AG04450 (cell line): ENCODE measurements around the gene HLA-DQB2. TPM values are rescaled to one million over a fixed set of nuclear protein-coding genes. Genes with fewer than 3 reads are reported as not detected.

ENCODE experiments used
- CTCF ChIA-PET: fragments of 300-600, 350-600 bp; formaldehyde crosslinking; extraction: SDS; loops from one replicate; lab custom pipeline; 2022; ENCODE audit warnings: antibody characterized with exemption, inconsistent platforms; lab: Charles Lee
- POLR2A ChIA-PET: fragments of 350-600 bp; formaldehyde crosslinking; extraction: SDS; loops from one replicate; lab custom pipeline; 2021; ENCODE audit warnings: antibody characterized with exemption, inconsistent platforms; lab: Yijun Ruan, JAX
- DNase-seq: peaks from one replicate; pipeline ENCODE4 v3.0.0-alpha.2; 2011; ENCODE audit warnings: low read depth, low spot score
- H3K27ac ChIP-seq: one replicate; pipeline ENCODE4 v1.5.1; 2012; ENCODE audit warnings: low read depth, low read length, control low read depth
- H3K27me3 ChIP-seq: one replicate; pipeline ENCODE4 v1.6.0; 2012; ENCODE audit warnings: low read length; ENCODE audit not compliant: control insufficient read depth, insufficient read depth
- H3K4me3 ChIP-seq: 2 replicates; pipeline ENCODE4 v1.5.1; 2011; ENCODE audit warnings: mild to moderate bottlenecking, low read depth, low read length, control low read depth
- H3K9me3 ChIP-seq: 2 replicates; pipeline ENCODE4 v1.5.1; 2012; ENCODE audit warnings: low read length; ENCODE audit not compliant: control insufficient read depth, insufficient read depth
- polyA plus RNA-seq: library from polyadenylated mRNA; depleted of rRNA; stranded (reverse); fragments of >200 nt; gene quantifications from 2 replicates; pipeline ENCODE4 v1.2.3, GENCODE V29; 2011
- TF ChIP-seq, protein P1 (sequence below): IDR thresholded peaks from 2 replicates; pipeline ENCODE4 v1.5.1; 2011; ENCODE audit warnings: low read depth, low read length, control low read depth, inconsistent platforms

The HLA-DQB2 gene
- polyA plus RNA-seq, 1 experiment, result not detected

DNA sequence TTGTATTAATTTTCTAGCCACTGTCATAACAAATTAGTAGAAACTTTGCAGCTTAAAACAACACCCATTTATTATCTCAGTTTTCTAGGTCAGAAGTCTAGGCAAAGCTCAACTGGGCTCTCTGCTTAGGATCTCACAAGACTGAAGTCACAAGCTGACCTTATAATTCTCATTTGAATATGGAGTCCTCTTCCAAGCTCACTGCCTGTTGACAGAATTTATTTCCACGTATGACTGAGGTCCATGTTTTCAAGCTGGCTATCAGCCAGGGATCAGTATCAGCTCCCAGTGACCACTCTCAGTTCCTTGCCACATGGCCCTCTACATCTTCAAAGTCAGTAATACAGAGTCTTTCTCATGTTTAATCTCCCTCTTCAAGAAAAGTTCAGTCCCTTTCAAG lies 11.7 kb upstream of the HLA-DQB2 start:
- Histone ChIP-seq H3K4me3 (no peak overlapping the region), H3K27me3 (peaks cover 3% of the 10 kb centered on the region), H3K9me3 (no peaks in the 10 kb centered on the region), H3K27ac (no peak overlapping the region)
- ChIA-PET CTCF (interaction anchor here (1.2 kb wide), 1 partner anchor 11 kb away, joined by 3 read pairs; no protein-coding TSS in a partner anchor), POLR2A (no interaction called here)
- DNase-seq, result no peak
- TF ChIP-seq, protein P1, sequence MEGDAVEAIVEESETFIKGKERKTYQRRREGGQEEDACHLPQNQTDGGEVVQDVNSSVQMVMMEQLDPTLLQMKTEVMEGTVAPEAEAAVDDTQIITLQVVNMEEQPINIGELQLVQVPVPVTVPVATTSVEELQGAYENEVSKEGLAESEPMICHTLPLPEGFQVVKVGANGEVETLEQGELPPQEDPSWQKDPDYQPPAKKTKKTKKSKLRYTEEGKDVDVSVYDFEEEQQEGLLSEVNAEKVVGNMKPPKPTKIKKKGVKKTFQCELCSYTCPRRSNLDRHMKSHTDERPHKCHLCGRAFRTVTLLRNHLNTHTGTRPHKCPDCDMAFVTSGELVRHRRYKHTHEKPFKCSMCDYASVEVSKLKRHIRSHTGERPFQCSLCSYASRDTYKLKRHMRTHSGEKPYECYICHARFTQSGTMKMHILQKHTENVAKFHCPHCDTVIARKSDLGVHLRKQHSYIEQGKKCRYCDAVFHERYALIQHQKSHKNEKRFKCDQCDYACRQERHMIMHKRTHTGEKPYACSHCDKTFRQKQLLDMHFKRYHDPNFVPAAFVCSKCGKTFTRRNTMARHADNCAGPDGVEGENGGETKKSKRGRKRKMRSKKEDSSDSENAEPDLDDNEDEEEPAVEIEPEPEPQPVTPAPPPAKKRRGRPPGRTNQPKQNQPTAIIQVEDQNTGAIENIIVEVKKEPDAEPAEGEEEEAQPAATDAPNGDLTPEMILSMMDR, result no peak

DNA sequence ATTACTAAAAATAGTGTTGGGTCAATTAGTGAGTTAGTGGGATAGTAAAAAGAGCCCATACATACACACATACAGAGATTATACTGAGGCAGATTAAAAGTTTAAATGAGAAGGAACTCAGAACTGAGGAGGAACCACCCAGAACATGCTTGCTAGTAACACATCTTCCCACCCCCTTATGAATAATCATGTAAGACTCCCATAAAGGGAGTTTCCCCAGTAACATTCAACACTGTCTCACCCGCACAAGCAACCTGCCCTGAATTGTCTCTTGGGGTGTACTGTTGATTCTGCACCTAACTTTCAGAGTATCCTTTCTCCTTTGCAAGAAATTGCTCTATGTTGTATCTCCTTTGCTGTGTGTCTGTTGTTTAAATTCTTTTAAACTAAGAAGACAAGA lies 11.1 kb upstream of the HLA-DQB2 start:
- Histone ChIP-seq H3K27ac (no peak overlapping the region), H3K27me3 (peaks cover 3% of the 10 kb centered on the region), H3K9me3 (no peaks in the 10 kb centered on the region), H3K4me3 (no peak overlapping the region)
- ChIA-PET CTCF (interaction anchor here (1.2 kb wide), 1 partner anchor 11 kb away, joined by 3 read pairs; no protein-coding TSS in a partner anchor), POLR2A (no interaction called here)
- TF ChIP-seq, protein P1, result no peak
- DNase-seq, result no peak

DNA sequence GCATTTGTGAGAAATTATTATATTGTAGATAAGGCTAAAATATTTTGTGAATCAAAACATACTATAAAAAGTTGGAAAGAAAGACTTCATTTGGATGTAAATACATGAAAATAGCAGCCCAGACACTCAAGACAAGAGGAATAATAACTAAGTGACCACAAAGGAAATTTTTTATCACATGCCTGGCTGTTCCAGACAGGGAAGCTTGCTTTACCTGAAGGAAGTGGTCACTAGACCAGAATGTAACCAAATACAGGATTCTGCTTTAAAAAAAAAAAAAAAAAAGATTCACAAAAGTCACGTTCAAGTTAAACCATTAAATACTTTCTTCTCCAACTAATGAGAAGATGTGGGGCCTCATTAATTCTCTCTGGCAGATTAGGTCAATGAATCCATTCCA lies 9.3 kb upstream of the HLA-DQB2 start:
- TF ChIP-seq, protein P1, result no peak
- Histone ChIP-seq H3K4me3 (no peak overlapping the region), H3K27me3 (peaks cover 2% of the 10 kb centered on the region), H3K9me3 (no peaks in the 10 kb centered on the region), H3K27ac (no peak overlapping the region)
- CTCF ChIA-PET, result interaction anchor here (1.0 kb wide), 1 partner anchor 13 kb away, joined by 3 read pairs; no protein-coding TSS in a partner anchor
- no peak for DNase-seq
- POLR2A ChIA-PET, result no interaction called here

DNA sequence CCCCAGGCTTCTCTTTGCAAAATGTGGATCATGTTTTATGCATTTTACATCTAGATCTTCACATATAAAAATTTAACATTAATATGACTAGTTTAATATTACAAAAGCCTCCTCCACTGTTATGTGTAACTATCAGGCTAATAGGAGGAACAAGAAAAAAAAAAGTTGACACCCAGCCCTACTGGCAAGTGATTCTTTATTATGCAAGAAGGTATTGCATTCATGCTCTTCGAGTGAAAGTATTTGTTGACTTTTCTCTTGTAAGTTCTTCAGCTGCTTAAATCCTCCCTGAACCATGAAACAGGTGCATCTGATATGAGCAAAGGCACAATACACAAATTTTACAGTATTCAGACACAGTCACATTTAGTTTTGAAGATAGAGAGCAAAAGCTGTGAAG lies 716 bp upstream of the HLA-DQB2 start:
- DNase-seq, result no peak
- Histone ChIP-seq H3K4me3 (no peak overlapping the region), H3K9me3 (no peaks in the 10 kb centered on the region), H3K27me3 (peaks cover 8% of the 10 kb centered on the region), H3K27ac (no peak overlapping the region)
- TF ChIP-seq, protein P1, result no peak
- POLR2A ChIA-PET, result no interaction called here
- CTCF ChIA-PET, result no interaction called here

DNA sequence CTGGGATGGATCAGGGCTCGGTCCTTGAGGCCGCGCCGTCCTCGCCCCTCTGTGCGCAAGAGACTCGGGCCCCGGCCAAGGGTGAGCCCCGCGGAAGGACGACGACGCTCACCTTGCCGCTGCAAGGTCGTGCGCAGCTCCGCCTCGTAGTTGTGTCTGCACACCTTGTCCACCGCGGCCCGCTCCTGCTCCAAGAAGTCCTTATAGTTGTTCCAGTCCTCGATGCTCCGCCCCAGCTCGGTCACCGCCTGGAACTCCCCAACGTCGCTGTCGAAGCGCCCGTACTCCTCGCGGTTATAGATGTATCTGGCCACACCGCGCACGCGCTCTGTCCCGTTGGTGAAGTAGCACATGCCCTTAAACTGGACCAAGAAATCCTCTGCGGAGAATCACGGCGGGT lies 1.8 kb downstream of the HLA-DQB2 start:
- Histone ChIP-seq H3K4me3 (no peak overlapping the region), H3K27ac (no peak overlapping the region), H3K27me3 (peaks cover 6% of the 10 kb centered on the region), H3K9me3 (no peaks in the 10 kb centered on the region)
- TF ChIP-seq, protein P1, result no peak
- DNase-seq, result no peak
- CTCF ChIA-PET, result interaction anchor here (1.3 kb wide), 1 partner anchor 24 kb away, joined by 3 read pairs; no protein-coding TSS in a partner anchor
- POLR2A ChIA-PET, result no interaction called here
